ENCODE measurements around the gene NGEF. TPM values are rescaled to one million over a fixed set of nuclear protein-coding genes. Genes with fewer than 3 reads are reported as not detected.

The NGEF gene
- total RNA-seq, 1 experiment from 2014 or later = 2.7 TPM

GRCh38 chr2:233007739-233008138 lies 5.3 kb downstream of the NGEF start:
- Mint-ChIP-seq H3K9me3 (ENCODE audit: unreplicated experiment) (no peaks in the 10 kb centered on the region), H3K27ac (ENCODE audit: low read depth, unreplicated experiment) (no peak overlapping the region), H3K4me3 (ENCODE audit: unreplicated experiment) (no peak overlapping the region), H3K27me3 (ENCODE audit: insufficient read depth, unreplicated experiment) (no peaks in the 10 kb centered on the region), H3K36me3 (ENCODE audit: insufficient read depth, unreplicated experiment) (no peaks in the 10 kb centered on the region), H3K4me1 (ENCODE audit: insufficient read depth, unreplicated experiment) (no peaks in the 10 kb centered on the region)
- no peak for DNase-seq (ENCODE audit: unreplicated experiment)
- CTCF ChIA-PET = no interaction called here
- POLR2A ChIA-PET = no interaction called here
- TF ChIP-seq, protein P1, sequence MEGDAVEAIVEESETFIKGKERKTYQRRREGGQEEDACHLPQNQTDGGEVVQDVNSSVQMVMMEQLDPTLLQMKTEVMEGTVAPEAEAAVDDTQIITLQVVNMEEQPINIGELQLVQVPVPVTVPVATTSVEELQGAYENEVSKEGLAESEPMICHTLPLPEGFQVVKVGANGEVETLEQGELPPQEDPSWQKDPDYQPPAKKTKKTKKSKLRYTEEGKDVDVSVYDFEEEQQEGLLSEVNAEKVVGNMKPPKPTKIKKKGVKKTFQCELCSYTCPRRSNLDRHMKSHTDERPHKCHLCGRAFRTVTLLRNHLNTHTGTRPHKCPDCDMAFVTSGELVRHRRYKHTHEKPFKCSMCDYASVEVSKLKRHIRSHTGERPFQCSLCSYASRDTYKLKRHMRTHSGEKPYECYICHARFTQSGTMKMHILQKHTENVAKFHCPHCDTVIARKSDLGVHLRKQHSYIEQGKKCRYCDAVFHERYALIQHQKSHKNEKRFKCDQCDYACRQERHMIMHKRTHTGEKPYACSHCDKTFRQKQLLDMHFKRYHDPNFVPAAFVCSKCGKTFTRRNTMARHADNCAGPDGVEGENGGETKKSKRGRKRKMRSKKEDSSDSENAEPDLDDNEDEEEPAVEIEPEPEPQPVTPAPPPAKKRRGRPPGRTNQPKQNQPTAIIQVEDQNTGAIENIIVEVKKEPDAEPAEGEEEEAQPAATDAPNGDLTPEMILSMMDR (IDR thresholded peaks at IDR 0.05; ENCODE audit: unreplicated experiment) = no peak
- intact Hi-C loops (cut with micrococcal nuclease) = no loop called here
- BruUV-seq (replicated peaks) = no TSS peak

DNA sequence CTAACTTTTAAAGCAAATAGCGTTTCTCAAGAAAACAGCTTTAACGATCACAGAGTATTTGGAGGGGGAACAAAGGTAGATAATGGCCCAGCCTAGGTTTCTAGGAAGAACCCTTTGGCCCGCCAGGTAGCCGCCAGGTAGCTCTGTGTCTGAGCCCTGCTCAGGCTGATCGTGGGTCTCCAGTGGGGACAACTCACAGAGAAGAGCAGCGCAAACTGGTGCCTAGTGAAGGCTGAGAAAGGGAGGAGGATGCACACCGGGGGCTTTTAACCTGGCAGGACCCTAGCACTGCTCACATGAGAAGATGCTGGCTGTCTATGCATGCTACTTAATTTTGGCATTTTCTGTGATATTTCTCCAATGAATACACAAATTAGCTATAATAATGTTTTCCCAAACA lies 5.8 kb downstream of the NGEF start:
- no peaks in the 10 kb centered on the region for H3K9me3 Mint-ChIP-seq (ENCODE audit: unreplicated experiment)
- no peaks in the 10 kb centered on the region for H3K4me1 Mint-ChIP-seq (ENCODE audit: insufficient read depth, unreplicated experiment)
- TF ChIP-seq, protein P1 (IDR thresholded peaks at IDR 0.05; ENCODE audit: unreplicated experiment) = no peak
- no peak overlapping the region for H3K4me3 Mint-ChIP-seq (ENCODE audit: unreplicated experiment)
- DNase-seq (ENCODE audit: unreplicated experiment) = no peak
- ChIA-PET POLR2A (no interaction called here), CTCF (no interaction called here)
- H3K27me3 Mint-ChIP-seq (ENCODE audit: insufficient read depth, unreplicated experiment) = no peaks in the 10 kb centered on the region
- no TSS peak for BruUV-seq (replicated peaks)
- intact Hi-C loops (cut with micrococcal nuclease) = no loop called here
- H3K27ac Mint-ChIP-seq (ENCODE audit: low read depth, unreplicated experiment) = no peak overlapping the region
- H3K36me3 Mint-ChIP-seq (ENCODE audit: insufficient read depth, unreplicated experiment) = no peaks in the 10 kb centered on the region

- CTCF ChIA-PET = no interaction called here
- Mint-ChIP-seq H3K36me3 (ENCODE audit: insufficient read depth, unreplicated experiment) (no peaks in the 10 kb centered on the region), H3K9me3 (ENCODE audit: unreplicated experiment) (no peaks in the 10 kb centered on the region), H3K27ac (ENCODE audit: low read depth, unreplicated experiment) (no peak overlapping the region), H3K4me3 (ENCODE audit: unreplicated experiment) (no peak overlapping the region), H3K4me1 (ENCODE audit: insufficient read depth, unreplicated experiment) (no peaks in the 10 kb centered on the region), H3K27me3 (ENCODE audit: insufficient read depth, unreplicated experiment) (no peaks in the 10 kb centered on the region)
- DNase-seq (ENCODE audit: unreplicated experiment) = no peak
- POLR2A ChIA-PET = no interaction called here
- intact Hi-C loops (cut with micrococcal nuclease) = no loop called here
- BruUV-seq (replicated peaks) = no TSS peak
- TF ChIP-seq, protein P1 (IDR thresholded peaks at IDR 0.05; ENCODE audit: unreplicated experiment) = no peak
Observed at GRCh38 chr2:233006648-233007047, 6.4 kb downstream of the NGEF start.

DNA sequence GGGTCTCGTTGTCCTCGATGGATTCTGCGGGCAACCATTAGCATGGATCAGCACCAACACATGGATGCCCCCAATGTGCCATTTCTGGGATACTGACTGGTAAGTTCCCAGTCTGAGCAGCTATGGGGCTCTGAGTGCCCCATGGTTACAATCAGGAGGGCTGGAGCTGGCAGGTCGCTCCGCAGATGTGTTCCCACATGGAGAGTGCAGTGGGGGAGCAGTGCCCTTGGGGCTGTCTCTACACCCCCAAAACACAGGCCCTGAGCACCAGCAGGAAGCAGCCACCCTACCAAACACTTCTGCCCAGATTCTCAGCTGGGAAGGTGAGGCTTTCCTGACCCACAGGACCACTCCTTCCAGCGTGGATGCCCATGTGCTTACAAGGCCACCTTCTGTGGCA lies 8.0 kb downstream of the NGEF start:
- intact Hi-C loops (cut with micrococcal nuclease) = no loop called here
- H3K36me3 Mint-ChIP-seq (ENCODE audit: insufficient read depth, unreplicated experiment) = no peaks in the 10 kb centered on the region
- BruUV-seq (replicated peaks) = no TSS peak
- TF ChIP-seq, protein P1 (IDR thresholded peaks at IDR 0.05; ENCODE audit: unreplicated experiment) = no peak
- H3K27ac Mint-ChIP-seq (ENCODE audit: low read depth, unreplicated experiment) = no peak overlapping the region
- no peaks in the 10 kb centered on the region for H3K4me1 Mint-ChIP-seq (ENCODE audit: insufficient read depth, unreplicated experiment)
- POLR2A ChIA-PET = no interaction called here
- CTCF ChIA-PET = no interaction called here
- H3K9me3 Mint-ChIP-seq (ENCODE audit: unreplicated experiment) = no peaks in the 10 kb centered on the region
- DNase-seq (ENCODE audit: unreplicated experiment) = no peak
- no peak overlapping the region for H3K4me3 Mint-ChIP-seq (ENCODE audit: unreplicated experiment)
- no peaks in the 10 kb centered on the region for H3K27me3 Mint-ChIP-seq (ENCODE audit: insufficient read depth, unreplicated experiment)

Data from MCF 10A (cell line).